Mesothelial cell of epicardium (in vitro differentiated cells): ENCODE measurements around the gene DLX4. TPM values are rescaled to one million over a fixed set of nuclear protein-coding genes. Genes with fewer than 3 reads are reported as not detected.

Experiments used
- DNase-seq, 2 experiments: peaks; one replicate each; pipeline ENCODE4 v3.0.0; 2021; ENCODE audit warnings: low spot score in 2 of 2; ENCODE audit not compliant: unreplicated experiment in 2 of 2
- H3K27ac Mint-ChIP-seq: 2 replicates; pipeline ENCODE4 v1.8.0; 2021; ENCODE audit warnings: mixed read lengths
- H3K27me3 Mint-ChIP-seq: 2 replicates; pipeline ENCODE4 v1.8.0; 2021; ENCODE audit warnings: low read depth, mixed read lengths
- H3K36me3 Mint-ChIP-seq: 2 replicates; pipeline ENCODE4 v1.8.0; 2021; ENCODE audit warnings: mixed read lengths
- H3K4me1 Mint-ChIP-seq: 2 replicates; pipeline ENCODE4 v1.8.0; 2021; ENCODE audit warnings: mixed read lengths
- H3K4me3 Mint-ChIP-seq: 2 replicates; pipeline ENCODE4 v1.8.0; 2021; ENCODE audit warnings: mild to moderate bottlenecking, moderate library complexity, mixed read lengths
- H3K9me3 Mint-ChIP-seq: 2 replicates; pipeline ENCODE4 v1.8.0; 2021; ENCODE audit warnings: mixed read lengths
- total RNA-seq: library from RNA; stranded (reverse); gene quantifications from 3 replicates; pipeline ENCODE4 v1.2.1, GENCODE V29; 2021
- TF ChIP-seq, protein P1 (sequence below): fragments of 200-600 bp; sonication (generic); IDR thresholded peaks from one replicate; pipeline ENCODE4 v1.5.0; 2021; ENCODE audit warnings: antibody characterized with exemption; ENCODE audit not compliant: unreplicated experiment

The DLX4 gene
- total RNA-seq, 1 donor from 2014 or later, result 2.7 TPM

DNA sequence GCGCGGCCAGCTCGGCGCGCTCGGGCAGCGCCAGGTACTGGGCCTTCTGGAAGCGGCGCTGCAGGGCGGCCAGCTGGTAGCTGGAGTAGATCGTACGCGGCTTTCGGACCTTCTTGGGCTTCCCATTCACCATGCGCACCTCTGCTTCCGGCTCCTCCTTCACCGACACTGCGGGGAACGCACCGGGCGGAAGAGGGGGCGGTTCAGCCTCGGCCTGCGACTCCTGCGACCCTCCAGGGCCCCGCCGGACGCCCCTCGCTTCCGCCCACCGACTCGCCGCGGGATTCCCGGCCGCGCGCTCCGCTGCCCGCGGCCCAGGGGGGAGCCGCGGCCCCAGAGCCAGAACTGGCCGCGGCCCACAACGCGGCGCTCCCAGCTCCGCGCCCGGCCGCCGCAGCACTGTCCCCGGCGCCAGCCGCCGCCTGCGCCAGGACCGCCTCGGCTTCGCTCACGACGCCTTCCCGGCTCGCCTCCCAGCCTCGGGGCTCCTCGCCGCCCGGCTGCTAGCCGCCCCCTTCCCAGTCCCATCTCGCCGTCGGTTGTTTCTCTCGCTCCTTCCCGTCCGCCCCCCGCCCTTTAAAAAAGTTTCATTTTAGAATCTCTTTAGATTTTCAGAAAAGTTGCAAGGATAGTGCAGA, 24.6 kb downstream of the DLX4 start:
- H3K36me3 Mint-ChIP-seq, result no peaks in the 10 kb centered on the region
- H3K9me3 Mint-ChIP-seq, result no peaks in the 10 kb centered on the region
- peak in 1 of 2 experiments; percentile 48 for DNase-seq
- H3K4me1 Mint-ChIP-seq, result peaks cover 38% of the 10 kb centered on the region
- peak overlapping the region; percentile 82 for H3K4me3 Mint-ChIP-seq
- peaks cover 39% of the 10 kb centered on the region for H3K27me3 Mint-ChIP-seq
- TF ChIP-seq, protein P1, sequence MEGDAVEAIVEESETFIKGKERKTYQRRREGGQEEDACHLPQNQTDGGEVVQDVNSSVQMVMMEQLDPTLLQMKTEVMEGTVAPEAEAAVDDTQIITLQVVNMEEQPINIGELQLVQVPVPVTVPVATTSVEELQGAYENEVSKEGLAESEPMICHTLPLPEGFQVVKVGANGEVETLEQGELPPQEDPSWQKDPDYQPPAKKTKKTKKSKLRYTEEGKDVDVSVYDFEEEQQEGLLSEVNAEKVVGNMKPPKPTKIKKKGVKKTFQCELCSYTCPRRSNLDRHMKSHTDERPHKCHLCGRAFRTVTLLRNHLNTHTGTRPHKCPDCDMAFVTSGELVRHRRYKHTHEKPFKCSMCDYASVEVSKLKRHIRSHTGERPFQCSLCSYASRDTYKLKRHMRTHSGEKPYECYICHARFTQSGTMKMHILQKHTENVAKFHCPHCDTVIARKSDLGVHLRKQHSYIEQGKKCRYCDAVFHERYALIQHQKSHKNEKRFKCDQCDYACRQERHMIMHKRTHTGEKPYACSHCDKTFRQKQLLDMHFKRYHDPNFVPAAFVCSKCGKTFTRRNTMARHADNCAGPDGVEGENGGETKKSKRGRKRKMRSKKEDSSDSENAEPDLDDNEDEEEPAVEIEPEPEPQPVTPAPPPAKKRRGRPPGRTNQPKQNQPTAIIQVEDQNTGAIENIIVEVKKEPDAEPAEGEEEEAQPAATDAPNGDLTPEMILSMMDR, result no peak
- no peak overlapping the region for H3K27ac Mint-ChIP-seq

DNA sequence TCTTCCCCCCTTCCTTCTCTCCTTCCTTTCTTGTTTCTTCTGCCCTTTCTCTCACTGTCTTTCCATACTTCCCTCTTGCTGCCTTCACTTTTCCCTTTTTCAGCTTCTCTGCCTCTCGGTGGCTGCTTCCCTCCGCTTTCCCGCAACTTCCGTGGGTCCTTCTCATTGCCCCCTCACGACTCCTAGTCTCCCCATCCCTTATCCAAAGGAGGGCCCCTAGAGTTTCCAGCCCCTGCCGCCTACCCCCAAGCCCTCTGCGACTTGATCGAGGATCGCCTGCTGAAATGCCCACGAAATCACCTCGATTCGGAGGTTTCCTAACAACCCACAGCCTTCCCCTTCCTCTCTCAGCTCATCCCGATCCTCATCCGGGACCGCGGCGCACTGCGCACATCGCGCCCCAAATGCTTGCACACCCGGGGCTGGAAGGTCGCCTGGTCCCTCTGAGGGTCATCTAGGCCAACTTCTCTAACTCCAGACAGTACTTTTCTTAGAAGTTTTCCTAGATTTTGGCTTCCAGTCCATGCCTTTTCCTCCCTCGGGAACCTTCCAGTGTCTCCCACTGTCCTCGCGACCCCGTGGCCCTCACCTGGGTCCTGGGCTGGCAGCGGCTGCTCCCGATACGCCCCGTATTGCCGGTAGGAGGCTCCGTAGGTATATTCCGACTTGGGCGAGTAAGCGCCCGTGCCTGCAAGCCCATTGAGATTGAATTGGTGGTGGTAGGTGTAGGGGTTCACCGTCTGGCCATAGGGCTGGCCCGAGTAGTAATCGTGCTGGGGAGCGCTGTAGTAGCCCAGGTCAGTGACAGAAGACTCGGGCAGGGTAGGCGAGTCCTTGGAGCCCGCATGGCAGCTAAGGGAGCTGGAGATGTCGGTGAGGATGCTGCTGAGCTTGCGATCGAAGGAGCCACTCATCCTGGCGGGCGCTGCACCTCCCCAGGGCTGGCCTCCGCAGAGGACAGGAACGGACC, 25.4 kb downstream of the DLX4 start:
- Mint-ChIP-seq H3K9me3 (no peaks in the 10 kb centered on the region), H3K4me3 (peak overlapping the region; percentile 82), H3K27me3 (peaks cover 43% of the 10 kb centered on the region), H3K4me1 (peaks cover 39% of the 10 kb centered on the region), H3K27ac (peak overlapping the region; percentile 73), H3K36me3 (no peaks in the 10 kb centered on the region)
- TF ChIP-seq, protein P1, result peak; percentile 3
- no peak for DNase-seq

DNA sequence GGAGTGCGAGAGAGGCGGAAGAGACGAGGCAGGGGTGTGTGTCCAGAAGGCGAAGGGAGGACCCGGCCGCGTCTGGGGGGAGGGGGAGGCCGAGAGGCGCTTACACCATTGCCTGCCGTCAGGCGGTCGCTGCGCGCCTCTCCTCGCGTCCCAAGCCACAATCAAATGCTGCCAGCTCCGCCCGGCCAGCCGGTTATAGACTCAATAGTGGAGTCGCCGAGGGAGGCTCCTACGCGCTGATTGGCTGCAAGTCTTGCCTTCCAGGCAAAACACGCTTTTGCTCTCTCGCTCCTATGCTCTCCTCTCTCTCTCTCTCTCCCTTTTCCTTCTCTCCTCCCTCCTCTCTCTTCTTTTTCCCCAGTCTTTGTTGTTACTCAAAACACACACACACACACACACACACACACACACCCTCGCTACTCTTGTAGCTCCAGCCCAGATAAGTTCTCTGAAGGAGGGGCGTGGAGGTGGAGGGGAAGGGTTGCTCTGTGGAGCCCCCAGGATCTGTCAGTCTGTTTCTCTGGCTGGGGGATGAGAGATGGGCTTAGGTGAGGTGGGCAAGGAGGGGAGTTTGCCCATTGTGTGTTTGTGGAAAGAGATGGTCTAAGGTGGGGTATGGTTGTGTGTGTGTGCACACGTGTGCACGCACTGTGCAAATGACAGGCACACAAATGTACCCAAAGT, 26.2 kb downstream of the DLX4 start, which contains the start of gene DLX3:
TSS of gene DLX3 (minus strand) at position 170 of the 684 bp plus-strand sequence. CDS start 226 bp downstream, outside the sequence.
- Mint-ChIP-seq H3K9me3 (no peaks in the 10 kb centered on the region), H3K4me3 (peak within 1 kb of the TSS; percentile 82), H3K27me3 (peaks cover 49% of the 10 kb centered on the region), H3K27ac (peak within 1 kb of the TSS; percentile 73), H3K36me3 (no peaks in the 10 kb centered on the region), H3K4me1 (peaks cover 39% of the 10 kb centered on the region)
- DNase-seq, result peak; percentile 66 to 85
- TF ChIP-seq, protein P1, result no peak

DNA sequence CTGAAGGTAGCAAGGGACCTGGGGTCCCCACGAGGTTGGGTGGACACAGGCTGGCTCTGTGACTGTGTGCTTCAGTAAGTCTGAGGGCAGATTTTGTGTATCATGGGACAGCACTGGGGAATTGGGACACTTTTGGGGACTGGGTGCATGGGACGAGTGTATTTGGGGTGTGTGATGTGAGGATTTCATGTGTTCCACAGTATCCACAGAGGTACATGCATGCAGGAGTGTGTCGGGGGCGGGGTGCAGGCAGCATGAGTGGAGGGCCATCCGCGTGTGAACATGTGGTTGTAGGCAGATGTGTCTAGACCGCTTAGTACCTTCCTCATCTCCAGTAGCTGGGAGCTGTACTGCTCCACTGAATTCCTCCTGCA, 27.1 kb downstream of the DLX4 start:
- TF ChIP-seq, protein P1, result no peak
- DNase-seq, result no peak
- H3K9me3 Mint-ChIP-seq, result no peaks in the 10 kb centered on the region
- H3K4me3 Mint-ChIP-seq, result peak overlapping the region; percentile 70
- no peaks in the 10 kb centered on the region for H3K36me3 Mint-ChIP-seq
- peaks cover 39% of the 10 kb centered on the region for H3K4me1 Mint-ChIP-seq
- H3K27me3 Mint-ChIP-seq, result peaks cover 50% of the 10 kb centered on the region
- H3K27ac Mint-ChIP-seq, result no peak overlapping the region

DNA sequence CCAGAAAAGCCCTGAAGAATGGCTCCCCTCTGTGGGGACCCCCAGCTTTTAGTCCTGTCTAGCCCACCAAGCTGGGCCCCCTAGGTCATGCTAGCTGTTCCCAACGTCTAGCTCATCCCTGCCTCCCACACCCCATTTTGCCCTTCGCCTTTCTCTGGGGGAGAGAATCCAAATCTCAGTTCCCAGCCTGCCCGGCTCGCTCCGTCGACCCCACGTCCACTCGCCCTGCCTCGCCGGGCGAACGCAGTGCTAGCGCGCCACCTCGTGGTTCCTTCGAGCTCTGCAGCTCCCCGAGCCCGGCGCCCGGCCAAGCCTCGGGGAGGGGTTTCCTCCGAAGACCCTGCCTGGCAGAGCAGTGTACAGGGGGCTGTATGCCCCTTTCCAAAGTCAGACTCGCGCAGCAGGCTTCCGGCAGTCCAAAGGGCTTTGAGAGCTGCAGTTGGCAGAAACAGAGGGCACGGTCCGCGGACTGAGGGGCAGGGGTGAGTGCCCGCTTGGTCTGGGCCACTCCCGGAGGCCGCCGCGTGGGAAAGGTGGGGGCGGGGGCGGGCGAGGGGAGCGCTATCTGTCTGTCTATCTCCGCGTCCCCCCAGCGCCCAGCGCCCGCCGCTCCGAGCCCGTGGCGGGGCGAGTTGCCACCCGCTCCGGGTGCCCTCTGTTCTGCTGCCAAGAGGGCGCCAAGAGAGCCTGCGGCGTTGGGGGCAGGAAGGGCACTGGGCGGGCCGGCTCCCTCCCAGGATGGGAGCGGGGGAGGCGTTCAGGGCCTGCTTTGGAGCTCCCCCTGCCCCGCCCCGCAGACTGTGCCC, 27.7 kb downstream of the DLX4 start:
- H3K36me3 Mint-ChIP-seq, result no peaks in the 10 kb centered on the region
- TF ChIP-seq, protein P1, result peak; percentile 97
- no peak overlapping the region for H3K27ac Mint-ChIP-seq
- H3K27me3 Mint-ChIP-seq, result peaks cover 56% of the 10 kb centered on the region
- H3K4me3 Mint-ChIP-seq, result peak overlapping the region; percentile 70
- H3K4me1 Mint-ChIP-seq, result peaks cover 44% of the 10 kb centered on the region
- DNase-seq, result peak; percentile 61 to 92
- no peaks in the 10 kb centered on the region for H3K9me3 Mint-ChIP-seq
